PC-9 (cell line): Measurements from ENCODE around the gene WDR20. TPM values are rescaled to one million over a fixed set of nuclear protein-coding genes. Genes with fewer than 3 reads are reported as not detected.

Source experiments
- Bru-seq: library from RNA; stranded (reverse); fragments of 400-500 nt; gene quantifications from one replicate; lab custom pipeline; 2021; lab: Mats Ljungman, UMichigan
- BruChase-seq, 2 experiments: library from RNA; stranded (reverse); fragments of 400-500 nt; gene quantifications; one replicate each; lab custom pipeline; 2021; lab: Mats Ljungman, UMichigan
- BruUV-seq: library from RNA; stranded (reverse); fragments of 400-500 nt; replicated peaks from 2 replicates; lab custom pipeline; 2021; lab: Mats Ljungman, UMichigan
- CTCF ChIA-PET: fragments of 300-600 bp; sonication (Branson Sonifier 250); formaldehyde crosslinking; loops from one replicate; lab custom pipeline; 2022; ENCODE audit warnings: antibody characterized with exemption; lab: Charles Lee
- POLR2A ChIA-PET: fragments of 300-600 bp; sonication (Branson Sonifier 250); formaldehyde crosslinking; loops from one replicate; lab custom pipeline; 2022; ENCODE audit warnings: antibody characterized with exemption; ENCODE audit not compliant: unreplicated experiment; lab: Charles Lee
- DNase-seq, 2 experiments: peaks; one replicate each; pipeline versions ENCODE4 v3.0.0 to v3.0.0-alpha.2; 2015 to 2022; ENCODE audit warnings: mixed read lengths in 1 of 2
- H2AFZ ChIP-seq: fragments of 200-600 bp; sonication (generic); 2 replicates; pipeline ENCODE4 v1.8.1; 2017; ENCODE audit warnings: antibody characterized with exemption
- H3F3A ChIP-seq: fragments of 200-600 bp; sonication (generic); 2 replicates; pipeline ENCODE4 v1.8.1; 2017; ENCODE audit warnings: antibody characterized with exemption, mild to moderate bottlenecking, low read depth; ENCODE audit not compliant: insufficient read depth
- H3K27ac ChIP-seq: fragments of 200-600 bp; sonication (generic); 2 replicates; pipeline ENCODE4 v1.6.1; 2016; ENCODE audit warnings: mixed run types
- H3K27me3 ChIP-seq: fragments of 200-600 bp; sonication (generic); 2 replicates; pipeline ENCODE4 v1.6.1; 2016; ENCODE audit warnings: low read depth, mixed run types; ENCODE audit not compliant: insufficient read depth
- H3K36me3 ChIP-seq: fragments of 200-600 bp; sonication (generic); 2 replicates; pipeline ENCODE4 v1.6.1; 2016; ENCODE audit warnings: low read depth, mixed run types
- H3K4me1 ChIP-seq: fragments of 200-600 bp; sonication (generic); replicated peaks from 2 replicates; pipeline ENCODE4 v1.6.1; 2016; ENCODE audit warnings: mixed run types; ENCODE audit not compliant: insufficient read depth
- H3K4me2 ChIP-seq: fragments of 200-600 bp; sonication (generic); 2 replicates; pipeline ENCODE4 v1.6.1; 2017; ENCODE audit warnings: mixed run types
- H3K4me3 ChIP-seq: fragments of 200-600 bp; sonication (generic); 2 replicates; pipeline ENCODE4 v1.6.1; 2016; ENCODE audit warnings: mixed run types
- H3K79me2 ChIP-seq: fragments of 200-600 bp; sonication (generic); 2 replicates; pipeline ENCODE4 v1.6.1; 2017; ENCODE audit warnings: low read depth, mixed run types
- H3K9me2 ChIP-seq: fragments of 200-600 bp; sonication (generic); 2 replicates; pipeline ENCODE4 v1.8.1; 2017; ENCODE audit warnings: mild to moderate bottlenecking; ENCODE audit not compliant: insufficient read depth
- H3K9me3 ChIP-seq: fragments of 200-600 bp; sonication (generic); 2 replicates; pipeline ENCODE4 v1.8.1; 2016; ENCODE audit warnings: low read depth; ENCODE audit not compliant: insufficient read depth
- H4K20me1 ChIP-seq: fragments of 200-600 bp; sonication (generic); 2 replicates; pipeline ENCODE4 v1.8.1; 2017; ENCODE audit not compliant: insufficient read depth
- CTCF ChIP-seq: fragments of 200-600 bp; sonication (generic); conservative IDR thresholded peaks from 2 replicates; pipeline ENCODE4 v1.6.1; 2017; ENCODE audit warnings: mixed run types, antibody characterized with exemption, mild to moderate bottlenecking, moderate library complexity
- EZH2 ChIP-seq: fragments of 200-600 bp; sonication (generic); IDR thresholded peaks from 2 replicates; pipeline ENCODE4 v1.8.0; 2017; ENCODE audit warnings: antibody characterized with exemption, low read depth
- intact Hi-C: fragments of 100-400 bp; cut with micrococcal nuclease; formaldehyde crosslinking; loops from one replicate; pipeline ENCODE4 v1.10.0; 2022; ENCODE audit not compliant: unreplicated experiment
- long read RNA-seq: library from polyadenylated mRNA; stranded (forward); transcript quantifications from one replicate; pipeline ENCODE4 v2.0.0, GENCODE V29; 2022
- total RNA-seq: library from RNA; stranded (reverse); gene quantifications from 2 replicates; pipeline ENCODE4 v1.2.3, GENCODE V29; 2021

WDR20 gene, protein sequence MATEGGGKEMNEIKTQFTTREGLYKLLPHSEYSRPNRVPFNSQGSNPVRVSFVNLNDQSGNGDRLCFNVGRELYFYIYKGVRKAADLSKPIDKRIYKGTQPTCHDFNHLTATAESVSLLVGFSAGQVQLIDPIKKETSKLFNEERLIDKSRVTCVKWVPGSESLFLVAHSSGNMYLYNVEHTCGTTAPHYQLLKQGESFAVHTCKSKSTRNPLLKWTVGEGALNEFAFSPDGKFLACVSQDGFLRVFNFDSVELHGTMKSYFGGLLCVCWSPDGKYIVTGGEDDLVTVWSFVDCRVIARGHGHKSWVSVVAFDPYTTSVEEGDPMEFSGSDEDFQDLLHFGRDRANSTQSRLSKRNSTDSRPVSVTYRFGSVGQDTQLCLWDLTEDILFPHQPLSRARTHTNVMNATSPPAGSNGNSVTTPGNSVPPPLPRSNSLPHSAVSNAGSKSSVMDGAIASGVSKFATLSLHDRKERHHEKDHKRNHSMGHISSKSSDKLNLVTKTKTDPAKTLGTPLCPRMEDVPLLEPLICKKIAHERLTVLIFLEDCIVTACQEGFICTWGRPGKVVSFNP
- total RNA-seq (62.2 and 93.5 TPM in 2 replicates), Bru-seq, nascent RNA (percentile 95 among the genes with signal in this experiment), BruChase-seq, experiment 1, labeled RNA remaining after a 2-hour chase (percentile 96 among the genes with signal in this experiment), BruChase-seq, experiment 2, labeled RNA remaining after a 6-hour chase (percentile 79 among the genes with signal in this experiment)
- long read RNA-seq, transcript WDR20-210 (2 exons, 2,117 nt), result minor isoform, 5 of 163 reads
- long read RNA-seq, transcript WDR20-211 (3 exons, 2,382 nt), result minor isoform, 6 of 163 reads
- long read RNA-seq, transcript WDR20-204 (3 exons, 2,391 nt), result major isoform, 25 of 163 reads
- long read RNA-seq, transcript WDR20-203 (4 exons, 2,616 nt), result minor isoform, 23 of 163 reads
- long read RNA-seq, partial matches to known transcripts, result 7 of 163 reads
- long read RNA-seq, other reads (novel, unspliced or antisense), result 89 of 163 reads

GRCh38 chr14:102139286-102140026 lies at the start of gene WDR20:
WDR20 (plus strand) TSS chr14:102139897; CDS start chr14:102139924, 27 bp downstream.
- H3K27ac ChIP-seq, result peak within 1 kb of the TSS; percentile 44
- DNase-seq, result peak; percentile 98 to 100
- 0 out of 2 replicates have a peak, but pooled peaks cover 8% of the 10 kb centered on the region for H3K36me3 ChIP-seq
- H3K9me2 ChIP-seq, result no peaks in the 10 kb centered on the region
- ChIA-PET POLR2A (interaction anchor here (0.5 to 0.6 kb wide), 3 partner anchors 45 to 861 kb away, joined by 4 to 5 read pairs (median 4); no protein-coding TSS in a partner anchor), CTCF (interaction anchor here (0.5 to 1.4 kb wide), 6 partner anchors 43 to 166 kb away, joined by 3 to 10 read pairs (median 5); partner anchors contain the start of gene MOK)
- peaks cover 14% of the 10 kb centered on the region; the same call in 1 of the 2 replicates for H3F3A ChIP-seq
- TF ChIP-seq CTCF (peak; percentile 19; the same call in 1 of the 2 replicates), EZH2 (no peak)
- intact Hi-C loops, result loop anchor here (1.0 to 2.0 kb wide), 7 partner anchors 42 to 379 kb away; partner anchors contain the start of genes HSP90AA1 and PPP2R5C
- peaks cover 31% of the 10 kb centered on the region for H3K4me1 ChIP-seq
- H3K9me3 ChIP-seq, result no peaks in the 10 kb centered on the region
- no peaks in the 10 kb centered on the region for H3K27me3 ChIP-seq
- H4K20me1 ChIP-seq, result peaks cover 27% of the 10 kb centered on the region
- TSS peak; percentile 58 for BruUV-seq
- H3K79me2 ChIP-seq, result peaks cover 74% of the 10 kb centered on the region
- peak within 1 kb of the TSS; percentile 75 for H3K4me3 ChIP-seq
- H3K4me2 ChIP-seq, result peak within 1 kb of the TSS; percentile 88
- peak within 1 kb of the TSS; percentile 95 for H2AFZ ChIP-seq

DNA sequence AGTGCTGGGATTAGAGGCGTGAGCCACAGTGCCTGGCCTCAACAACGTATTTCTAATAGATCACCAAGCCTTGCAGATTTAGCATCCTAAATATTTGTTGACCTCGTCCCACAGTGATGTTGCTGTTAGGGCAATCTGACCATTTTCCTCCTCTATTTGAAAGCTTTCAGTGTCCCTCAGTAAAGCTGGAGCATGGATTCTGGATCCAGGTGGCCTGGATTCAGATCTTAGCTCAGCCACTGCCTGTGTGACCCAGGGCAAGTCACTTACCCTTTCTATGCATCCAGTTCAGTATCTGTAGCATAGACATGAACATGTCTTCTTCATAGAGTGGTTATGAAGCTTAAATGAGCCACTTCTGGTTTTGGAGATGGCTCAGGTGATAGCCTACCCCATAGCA lies 49.0 kb upstream of the WDR20 start:
- no peaks in the 10 kb centered on the region for H3K27me3 ChIP-seq
- peaks cover 15% of the 10 kb centered on the region for H3K4me1 ChIP-seq
- H3K79me2 ChIP-seq, result peaks cover 21% of the 10 kb centered on the region
- ChIA-PET POLR2A (interaction anchor here (1.0 kb wide), 1 partner anchor 18 kb away, joined by 5 read pairs; no protein-coding TSS in a partner anchor), CTCF (interaction anchor here (0.7 kb wide), 1 partner anchor 48 kb away, joined by 4 read pairs; no protein-coding TSS in a partner anchor)
- no peak overlapping the region for H3K4me2 ChIP-seq
- H3K9me3 ChIP-seq, result no peaks in the 10 kb centered on the region
- H2AFZ ChIP-seq, result no peak overlapping the region
- BruUV-seq, result no TSS peak
- intact Hi-C loops, result no loop called here
- H3K36me3 ChIP-seq, result peaks cover 6% of the 10 kb centered on the region
- H3K27ac ChIP-seq, result no peak overlapping the region
- TF ChIP-seq EZH2, result no peak
- TF ChIP-seq CTCF, result no peak
- peaks cover 12% of the 10 kb centered on the region for H3F3A ChIP-seq
- H3K9me2 ChIP-seq, result no peaks in the 10 kb centered on the region
- DNase-seq, result no peak
- H3K4me3 ChIP-seq, result no peak overlapping the region
- H4K20me1 ChIP-seq, result peaks cover 6% of the 10 kb centered on the region
